ENCODE measurements around the gene BAG5.

Gene BAG5

DNA sequence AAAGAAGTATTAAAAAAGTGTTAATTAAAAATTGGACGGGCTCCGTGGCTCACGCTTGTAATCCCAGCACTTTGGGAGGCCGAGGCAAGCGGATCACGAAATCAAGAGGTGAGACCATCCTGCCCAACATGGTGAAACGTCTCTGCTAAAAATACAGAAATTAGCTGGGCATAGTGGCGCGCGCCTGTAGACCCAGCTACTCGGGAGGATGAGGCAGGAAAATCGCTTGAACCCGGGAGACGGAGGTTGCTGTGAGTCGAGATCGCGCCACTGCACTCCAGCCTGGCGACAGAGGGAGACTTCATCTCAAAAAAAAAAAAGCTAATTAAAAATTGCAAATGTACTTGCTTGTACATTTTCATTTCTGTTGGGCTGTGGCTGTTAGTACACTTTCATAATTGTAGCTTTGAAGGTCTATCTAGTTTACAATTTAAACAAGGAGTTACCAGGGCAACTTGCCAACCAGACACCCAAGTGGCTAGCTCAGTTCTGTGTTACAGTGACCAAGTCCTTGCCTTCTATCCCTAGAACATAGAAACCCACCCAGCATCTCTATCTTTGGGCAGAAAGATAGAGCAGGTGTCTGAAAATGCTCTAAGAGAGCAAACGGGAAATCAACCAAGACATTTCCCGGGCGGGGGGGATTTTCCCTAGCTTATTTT is 1.5 kb upstream of the BAG5 start:
- no peak for DNase-seq

DNA sequence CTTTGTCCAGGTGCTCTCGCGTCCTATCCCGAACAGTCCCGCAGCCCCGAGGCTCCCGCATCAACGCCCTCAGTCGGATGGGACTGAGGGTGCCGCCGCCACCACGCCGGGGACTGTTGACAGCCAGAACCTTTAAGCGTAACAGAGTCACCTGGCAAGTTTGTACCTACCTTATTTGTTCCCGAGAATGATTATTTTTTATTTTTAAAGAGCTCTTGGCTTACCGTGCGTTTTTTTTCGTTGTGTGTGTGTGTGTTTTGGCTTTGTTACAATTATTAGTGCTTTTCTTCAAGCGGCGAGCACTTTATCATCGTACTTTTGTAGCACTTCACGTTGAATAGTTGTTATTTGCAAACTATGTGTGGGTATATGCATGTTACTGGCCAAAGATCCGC is 766 bp upstream of the BAG5 start:
- DNase-seq = no peak

DNA sequence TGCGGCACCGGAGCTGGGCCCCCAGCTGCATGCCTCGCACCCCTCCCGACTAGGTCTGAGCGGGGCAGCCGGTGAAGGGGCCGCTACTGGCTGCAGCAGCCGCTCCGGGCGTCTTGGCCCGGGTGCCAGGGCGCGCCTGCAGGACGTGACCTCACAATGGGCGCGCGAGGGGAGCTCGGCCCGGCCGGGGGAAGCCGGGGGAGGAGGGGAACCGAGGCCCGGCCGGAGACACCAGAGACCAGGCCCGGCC is 353 bp downstream of the BAG5 start:
- no peak for DNase-seq

DNA sequence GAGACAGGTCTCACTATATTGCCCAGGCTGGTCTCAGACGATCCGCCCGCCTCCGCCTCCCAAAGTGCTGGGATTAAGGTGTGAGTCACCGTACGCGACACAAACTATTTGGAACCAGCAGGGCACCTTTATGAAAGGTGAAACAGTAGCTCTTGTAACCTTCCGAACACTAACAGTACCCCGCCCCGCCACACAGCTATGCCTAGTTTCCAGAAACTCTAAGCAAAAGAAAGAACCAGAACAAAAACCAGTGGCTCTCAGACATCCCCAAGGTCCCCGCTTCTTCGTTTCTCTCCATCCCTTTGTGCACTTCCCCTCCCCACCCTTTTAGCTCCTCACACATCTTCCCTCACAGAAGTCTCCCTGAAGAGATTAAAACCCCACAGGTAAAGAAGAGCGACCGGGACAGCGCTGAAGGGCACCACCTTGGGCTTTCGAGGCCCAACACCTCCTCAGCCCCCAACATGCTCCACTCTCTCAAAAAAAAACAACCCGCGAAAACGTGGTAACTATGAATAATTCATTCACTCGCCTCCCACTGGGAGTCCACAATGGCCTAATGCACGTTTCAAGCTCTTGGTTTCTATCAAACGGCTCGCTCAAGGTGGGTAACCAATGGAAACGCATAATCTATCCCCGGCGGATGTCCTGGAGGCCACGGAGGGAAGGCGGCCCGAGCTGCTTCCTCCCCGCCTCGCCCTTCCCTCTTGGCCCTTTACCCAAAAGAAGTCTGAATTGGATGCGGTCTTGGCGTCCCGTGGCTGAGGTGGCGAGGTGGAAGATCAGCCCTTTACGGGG is 877 bp downstream of the BAG5 start:
- no peak for DNase-seq

DNA sequence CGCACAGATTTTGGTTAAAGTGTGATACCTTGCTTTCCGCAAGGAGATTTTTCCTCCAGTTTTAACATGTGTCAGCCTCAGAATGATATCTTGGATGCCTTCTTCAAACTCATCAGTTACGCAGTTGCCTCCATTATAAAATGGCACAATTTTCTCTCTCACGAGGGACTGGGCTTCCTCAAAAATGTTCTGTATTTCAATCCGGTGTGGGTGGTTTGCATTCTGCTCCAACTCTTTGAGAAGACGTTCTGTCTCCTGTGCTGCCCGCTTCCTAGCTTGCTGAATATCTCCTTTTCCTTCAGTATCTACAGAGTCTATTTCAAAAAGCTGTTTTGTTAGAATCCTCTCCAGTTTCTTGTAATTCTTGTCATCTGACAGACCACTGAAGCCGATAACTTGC is 1.8 kb downstream of the BAG5 start:
- no peak for DNase-seq

DNA sequence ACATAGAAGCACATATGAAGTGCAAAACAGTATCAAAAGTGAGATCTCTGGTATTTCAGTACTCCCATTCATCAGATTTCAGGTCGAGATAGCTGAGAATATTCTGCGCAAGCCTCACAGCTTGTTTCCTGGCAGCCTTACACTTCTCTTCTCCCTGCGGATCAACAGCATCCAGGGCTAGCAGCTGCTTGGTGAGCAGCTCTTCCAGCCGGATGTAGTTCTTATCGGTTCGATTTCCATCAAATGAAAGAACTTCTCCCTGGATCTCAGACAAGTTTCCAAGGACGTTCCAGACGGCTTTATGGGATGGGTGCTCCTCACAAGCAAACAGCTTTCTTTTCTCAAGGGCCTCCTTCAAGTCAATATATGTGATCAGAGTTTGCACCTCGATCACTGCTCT is 2.7 kb downstream of the BAG5 start:
- DNase-seq = no peak

DNA sequence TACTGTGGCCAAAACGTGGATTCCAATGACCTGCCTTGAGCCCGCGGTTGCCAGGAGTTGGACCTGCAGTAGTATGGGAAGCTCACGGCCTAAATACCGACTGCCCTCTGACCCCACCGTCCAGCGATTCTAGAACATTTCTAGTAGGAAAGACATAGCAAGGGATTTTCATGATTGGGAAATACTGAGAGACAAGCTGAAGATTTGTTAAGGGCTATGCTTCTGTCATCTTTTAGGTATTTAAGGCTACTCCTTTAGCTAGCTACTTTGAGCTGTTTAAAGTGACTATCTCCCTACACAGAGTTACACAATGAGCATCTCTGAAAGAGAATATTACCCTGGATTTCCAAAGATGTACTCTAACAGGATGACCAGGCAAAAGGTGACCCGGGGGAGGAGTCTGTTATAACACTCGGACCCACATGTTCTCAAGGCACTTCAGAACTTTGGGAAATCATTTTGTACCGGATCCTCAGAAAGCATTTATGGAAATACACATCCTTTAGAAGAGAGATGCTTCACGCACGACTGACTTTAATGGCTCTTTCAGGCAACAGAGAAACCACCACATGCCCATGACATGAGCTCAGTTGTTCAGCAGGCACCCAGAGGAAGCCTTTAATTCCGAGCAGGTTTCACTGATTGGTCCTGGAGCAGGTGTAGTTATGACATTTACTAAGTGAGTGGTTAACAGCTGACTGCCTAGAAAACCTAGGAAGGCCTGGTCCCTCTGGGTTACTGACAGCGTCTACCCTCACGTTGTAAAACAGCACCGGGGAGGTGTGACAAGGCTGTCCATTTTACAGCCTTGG is 4.2 kb downstream of the BAG5 start:
- no peak for DNase-seq

DNA sequence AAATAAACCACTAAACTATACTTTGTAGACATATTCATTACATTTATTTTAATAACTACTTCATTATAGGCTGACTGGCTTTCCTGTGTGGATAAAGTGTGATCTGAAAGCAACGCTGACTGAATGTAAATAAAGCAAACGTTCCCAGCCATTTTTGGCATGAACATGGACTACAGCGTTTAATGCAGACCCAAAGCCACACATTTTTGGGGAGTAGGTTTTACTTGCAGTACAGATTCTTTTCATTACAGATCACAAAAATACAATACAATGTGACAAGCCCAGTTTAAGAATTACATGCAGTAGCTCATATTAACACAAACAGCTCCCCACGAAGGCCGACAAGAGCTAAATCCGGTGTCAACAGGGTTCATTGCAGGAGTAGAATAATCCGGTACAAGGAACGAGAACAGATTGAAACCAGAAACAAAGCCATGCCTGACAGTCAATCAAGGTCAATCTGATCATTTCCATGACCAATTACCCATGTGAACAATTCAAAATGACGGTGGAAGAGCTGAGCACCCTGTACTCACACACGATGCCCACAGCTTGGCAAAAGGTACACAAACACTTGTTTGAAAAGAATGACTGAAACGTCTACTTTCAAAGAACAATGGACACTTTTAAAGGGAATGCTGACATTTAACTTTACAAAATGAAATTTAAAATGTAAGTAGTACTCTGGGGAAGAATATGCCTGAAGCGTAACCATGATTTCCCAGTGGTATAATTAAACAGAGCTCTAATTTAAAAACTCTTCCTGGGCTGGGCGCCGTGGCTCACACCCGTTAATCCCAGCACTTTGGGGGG is 5.3 kb downstream of the BAG5 start:
- DNase-seq = no peak

DNA sequence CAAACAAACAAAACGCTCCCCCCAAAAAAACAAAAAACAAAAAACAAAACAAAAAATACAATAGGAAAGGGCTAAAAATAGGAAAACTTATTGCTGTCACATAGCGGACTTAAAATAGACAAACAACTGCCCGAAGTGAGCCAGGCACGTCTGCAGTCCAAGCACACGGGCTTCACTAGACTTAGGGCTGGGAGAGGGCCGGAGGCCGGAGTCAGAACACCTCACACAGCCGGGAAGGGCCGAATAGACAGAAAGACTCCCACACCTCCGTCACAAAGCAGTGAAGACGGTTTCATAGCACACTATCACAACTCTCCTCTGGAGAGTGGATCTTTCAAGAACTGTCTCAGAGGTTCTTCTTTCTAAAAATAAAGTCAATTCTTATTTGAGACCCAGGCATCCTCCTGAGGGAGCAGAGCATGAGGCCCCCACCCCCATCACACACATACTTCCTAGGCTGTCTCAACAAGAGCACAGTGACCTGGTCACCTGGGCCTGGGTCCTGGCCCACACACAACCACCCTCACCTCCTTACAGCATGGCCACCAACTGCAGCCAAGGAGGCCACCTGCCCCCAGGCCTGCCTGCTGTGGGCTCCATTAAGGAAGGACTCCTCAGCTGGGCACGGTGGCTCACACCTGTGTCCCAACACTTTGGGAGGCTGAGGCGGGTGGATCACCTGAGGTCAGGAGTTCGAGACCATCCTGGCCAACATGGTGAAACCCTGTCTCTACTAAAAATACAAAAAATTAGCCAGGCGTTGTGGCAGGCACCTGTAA is 6.7 kb downstream of the BAG5 start:
- no peak for DNase-seq

DNA sequence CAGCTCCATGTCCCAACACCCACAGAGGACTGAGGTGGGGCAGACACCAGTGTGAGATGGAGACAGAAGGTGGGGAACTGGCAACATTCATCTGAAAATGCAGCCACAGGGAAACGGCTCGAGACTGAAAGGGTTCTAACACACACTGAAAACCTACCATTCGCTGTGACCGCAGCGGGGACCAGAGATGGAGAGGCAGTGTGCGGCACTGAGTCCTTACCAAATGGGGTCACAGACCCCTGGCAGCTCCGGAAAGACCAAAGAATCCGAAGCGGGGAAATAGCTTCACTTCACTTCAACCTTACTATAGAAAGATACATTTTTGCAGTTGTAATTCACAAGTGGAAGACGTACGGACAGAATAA is 9.6 kb downstream of the BAG5 start:
- DNase-seq = no peak

DNA sequence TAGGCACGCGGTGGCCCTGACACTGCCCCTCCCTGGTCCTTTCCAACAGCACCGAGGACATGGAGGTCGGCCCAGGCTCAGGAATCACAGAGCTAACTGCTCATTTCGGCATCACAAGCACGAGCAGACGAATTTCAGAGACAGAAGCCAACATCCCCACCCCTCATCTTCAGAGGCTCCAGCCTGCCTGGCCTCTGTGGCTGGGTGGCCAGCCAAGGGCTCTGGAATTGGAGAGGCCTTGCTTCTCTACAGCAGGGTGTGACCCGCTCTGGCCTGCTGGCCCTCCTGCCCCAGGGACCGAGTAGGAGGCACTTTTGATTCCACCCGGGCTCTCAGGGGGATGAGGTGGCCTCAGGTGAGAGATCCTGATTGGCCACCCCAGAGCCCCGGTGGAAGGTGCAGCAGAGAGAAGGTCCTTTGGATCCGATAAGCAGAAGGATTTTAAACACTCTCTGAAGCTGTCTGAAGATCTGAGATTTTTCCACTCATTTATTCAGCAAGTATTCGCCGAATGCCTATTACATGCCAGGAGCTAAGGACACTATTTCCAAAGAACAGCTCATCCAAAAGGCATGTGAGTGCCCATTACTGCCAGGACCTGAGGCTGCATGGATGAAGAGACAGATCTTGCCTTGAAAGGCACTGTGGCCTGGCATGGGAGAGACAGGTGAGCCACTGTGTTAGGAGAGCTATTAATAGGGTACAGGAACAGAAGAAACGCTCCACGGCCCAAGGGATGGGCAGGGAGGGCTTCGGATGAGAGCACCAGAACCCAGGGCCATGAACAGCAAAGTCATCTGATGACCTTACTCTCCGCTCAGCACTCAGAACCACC is 10.2 kb downstream of the BAG5 start:
- no peak for DNase-seq

DNA sequence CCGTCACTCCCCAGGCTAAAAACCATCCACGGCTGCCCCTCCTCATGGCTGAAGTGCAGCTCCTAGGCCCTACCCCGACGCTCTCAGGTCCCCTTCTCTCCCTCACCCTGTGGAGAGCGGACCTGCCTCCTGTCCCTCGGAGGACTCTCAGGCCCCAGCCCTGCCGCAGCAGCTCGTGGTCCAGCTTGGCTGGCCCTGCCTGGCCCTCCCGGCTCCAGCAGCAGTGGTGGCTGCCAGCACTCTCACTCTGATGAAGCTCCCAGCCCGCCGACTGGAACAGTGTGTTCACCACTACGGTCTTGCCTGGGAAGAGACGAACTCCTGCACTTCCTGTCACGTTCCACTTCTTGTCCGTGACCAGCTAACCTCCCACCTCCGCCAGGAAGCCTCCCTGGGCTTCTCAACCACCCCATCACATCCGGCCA is 11.1 kb downstream of the BAG5 start:
- no peak for DNase-seq

DNA sequence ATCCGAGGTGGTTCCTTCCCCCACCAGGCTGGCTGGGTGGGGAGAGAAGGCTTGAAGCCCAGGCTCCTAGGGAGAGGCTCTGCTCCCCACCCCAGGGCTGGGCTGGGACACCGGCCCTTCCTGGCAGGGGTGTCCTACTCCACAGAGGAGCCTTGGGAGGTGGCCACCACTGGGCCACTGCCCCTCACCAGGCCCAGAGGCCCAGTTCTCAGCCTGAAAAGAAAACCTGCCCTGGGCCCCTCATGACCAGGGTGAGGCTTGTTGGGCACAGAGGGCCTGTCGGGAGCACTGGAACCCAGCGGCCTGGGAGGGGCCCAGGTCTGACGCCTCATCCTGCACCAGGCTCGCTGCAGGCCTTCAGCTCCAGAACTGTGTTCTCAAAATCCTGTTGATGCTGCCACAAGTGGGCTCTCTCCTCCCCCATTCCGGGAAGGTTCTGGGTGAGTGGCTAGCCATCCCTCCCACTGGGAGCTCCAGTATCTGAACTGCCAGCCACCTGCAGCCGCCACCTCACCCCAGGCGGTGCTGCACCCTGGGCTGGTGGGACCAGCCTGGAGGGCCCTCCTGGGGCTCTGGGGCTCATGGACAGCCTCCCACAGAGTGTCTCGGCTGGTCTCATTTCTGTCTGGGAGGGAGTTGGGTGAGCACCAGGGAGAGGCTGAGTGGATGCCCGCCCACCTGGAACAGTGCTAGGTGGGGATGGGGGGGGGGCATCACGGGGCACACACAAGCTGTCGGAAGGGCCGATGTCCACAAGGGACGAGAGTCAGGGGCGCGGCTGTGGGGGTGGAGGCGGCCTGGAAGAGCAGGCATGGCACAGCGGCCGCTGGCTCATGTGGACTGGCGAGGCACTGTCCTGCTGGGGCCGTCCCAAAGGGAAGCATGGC is 11.8 kb downstream of the BAG5 start:
- DNase-seq = no peak

DNA sequence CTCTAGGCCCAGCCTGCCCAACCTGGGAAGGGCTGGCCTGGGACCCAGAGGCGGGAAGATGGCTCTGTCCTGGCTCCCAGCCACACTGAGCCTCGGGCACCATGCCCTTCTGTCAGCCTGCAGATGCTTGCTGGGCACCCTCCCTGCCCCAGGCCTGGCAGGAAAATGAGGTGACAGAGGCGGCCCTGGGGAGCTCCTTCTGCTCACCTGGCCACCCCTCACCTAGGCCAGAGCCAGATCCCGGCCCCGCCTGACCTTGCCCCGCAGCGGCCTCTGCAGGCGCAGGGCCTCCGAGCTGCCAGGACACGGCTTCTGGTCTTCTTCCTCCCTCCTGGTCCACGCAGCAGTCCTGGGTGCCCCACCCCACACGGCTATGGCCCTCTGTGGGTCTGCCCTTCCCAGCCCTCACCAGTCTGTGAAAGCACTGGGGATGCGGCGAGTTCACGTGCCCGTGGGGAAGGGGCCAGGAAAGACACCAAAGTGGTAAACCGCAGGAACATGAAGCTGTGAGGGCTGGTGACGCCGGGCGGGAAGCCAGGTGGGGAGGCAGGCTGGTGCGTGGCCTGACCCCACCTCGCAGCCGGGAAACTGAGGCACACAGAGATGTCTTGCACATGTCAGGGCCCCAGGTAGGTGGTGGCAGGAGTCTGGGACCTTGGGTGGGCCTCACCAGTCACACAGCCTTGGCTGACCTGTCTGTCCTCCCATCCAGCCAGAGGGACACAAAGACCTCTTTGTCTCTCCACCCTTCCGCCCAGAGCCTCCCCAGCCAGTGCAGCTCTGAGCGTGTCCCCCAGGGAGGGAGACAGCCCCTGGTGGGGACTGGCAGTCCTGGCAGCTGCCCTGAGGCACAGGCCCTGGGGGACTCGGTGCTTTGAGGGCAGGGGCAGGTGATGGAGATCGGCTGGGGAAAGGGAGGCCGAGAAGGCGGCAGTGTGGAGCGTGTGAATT is 12.8 kb downstream of the BAG5 start:
- no peak for DNase-seq

DNA sequence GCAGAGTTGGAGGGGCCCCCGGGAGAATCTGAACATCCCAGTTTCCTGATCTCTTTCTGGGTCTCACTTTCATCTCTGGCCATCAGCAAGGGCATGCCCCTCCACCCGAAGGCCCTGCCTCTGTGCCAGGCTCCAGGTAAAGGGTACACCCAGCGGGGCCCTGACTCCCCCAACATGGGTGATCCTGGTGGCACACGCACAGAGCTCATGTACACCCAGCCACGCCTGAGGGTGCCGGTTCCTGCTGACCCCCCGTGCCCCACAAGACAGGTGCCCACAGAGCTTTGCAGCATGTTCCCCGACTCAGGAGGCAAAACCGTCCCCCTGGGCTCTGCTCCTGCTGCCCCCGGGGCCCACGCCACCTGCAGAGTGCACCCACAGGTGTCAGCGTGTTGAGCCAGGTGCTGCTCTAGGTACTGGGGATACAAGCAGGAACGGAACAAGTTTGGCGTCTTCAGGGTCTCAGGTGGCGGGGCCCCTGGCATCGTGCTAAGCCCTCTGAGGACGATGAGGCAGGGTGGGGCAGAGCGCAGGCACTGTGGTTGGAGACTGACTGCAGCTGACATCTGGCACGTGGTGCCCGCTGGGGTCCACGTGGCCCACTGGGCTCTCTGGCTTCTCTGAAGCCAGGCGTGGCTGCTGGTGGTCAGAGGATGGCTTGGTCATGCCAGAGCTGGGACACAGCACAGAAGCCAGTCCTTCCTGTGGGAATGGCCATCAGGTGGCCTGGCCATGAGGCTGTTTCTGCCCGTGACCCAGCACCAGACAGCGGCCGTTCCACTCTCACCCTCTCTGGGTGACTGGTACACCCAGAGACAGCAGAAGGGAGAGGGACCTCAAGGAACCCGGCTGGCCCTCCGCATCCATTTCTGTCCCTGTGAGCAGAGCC is 13.8 kb downstream of the BAG5 start:
- DNase-seq = no peak

DNA sequence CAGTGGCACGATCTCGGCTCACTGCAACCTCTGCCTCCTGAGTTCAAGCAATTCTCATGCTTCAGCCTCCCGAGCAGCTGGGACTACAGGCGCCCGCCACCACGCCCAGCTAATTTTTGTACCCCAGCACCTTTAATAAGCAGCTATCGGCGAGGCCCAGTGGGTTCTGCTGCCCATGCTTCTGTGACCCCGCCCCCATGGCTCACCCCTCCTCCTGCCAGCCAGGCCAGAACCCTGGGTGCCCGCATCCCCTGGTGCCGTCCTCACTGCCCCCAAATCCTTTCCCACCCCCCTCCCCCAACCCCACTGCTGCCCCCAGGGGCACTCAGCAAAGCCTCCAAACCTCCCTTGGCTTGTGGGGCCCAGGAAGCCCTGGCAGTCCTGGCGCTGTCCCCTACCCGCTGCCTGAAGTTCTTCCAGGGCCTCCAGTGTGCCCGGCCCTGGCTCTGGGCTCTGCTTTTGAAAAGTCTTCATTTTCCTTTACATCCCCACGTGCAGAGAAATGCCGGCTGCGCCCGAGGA is 14.5 kb downstream of the BAG5 start:
- DNase-seq = no peak

DNA sequence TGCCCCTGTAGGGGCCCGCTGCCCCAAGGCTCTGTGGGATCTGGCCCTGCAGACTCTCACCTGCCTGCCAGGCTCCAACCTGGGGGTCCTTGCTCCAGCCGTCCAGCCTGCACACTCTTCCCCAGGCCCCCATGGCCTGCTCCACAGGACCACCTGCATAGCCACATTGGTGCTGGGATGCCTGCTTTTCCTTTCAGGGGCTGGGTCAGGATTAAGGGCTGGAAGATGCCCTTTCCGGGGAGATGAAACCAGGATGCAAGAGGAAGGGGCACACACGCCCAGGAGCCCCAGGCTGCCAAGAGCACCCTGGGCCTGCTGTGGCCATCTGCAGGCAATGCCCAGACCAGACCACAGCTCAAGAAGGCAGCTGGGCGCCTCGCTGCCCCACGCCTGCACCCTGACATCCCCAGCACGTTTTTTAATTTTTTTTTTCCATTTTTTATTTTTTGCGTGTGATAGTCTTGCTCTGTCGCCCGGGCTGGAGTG is 15.0 kb downstream of the BAG5 start:
- DNase-seq = no peak

Measured in NCI-H2029 (cell line).